CD14-positive monocyte (primary cell): Measurements from ENCODE around the gene SNAP29. TPM values are rescaled to one million over a fixed set of nuclear protein-coding genes. Genes with fewer than 3 reads are reported as not detected.
"Not testable (repeated sequence)": the region's sequence is repeated elsewhere in the genome, so short reads cannot be mapped to it uniquely, and the experiment has no call there.

ENCODE experiments used
- DNase-seq, 3 donors: peaks; one replicate each; pipeline ENCODE4 v3.0.0-alpha.2; 2011 to 2022
- H2AFZ ChIP-seq: 2 replicates; pipeline ENCODE4 v1.6.0; 2012; ENCODE audit warnings: mild to moderate bottlenecking, low read depth, low read length, inconsistent platforms; ENCODE audit not compliant: insufficient read depth, poor library complexity, severe bottlenecking
- H3K27ac ChIP-seq, 2 donors: 1 replicate in 1 of 2; 2 replicates in 1 of 2; pipeline ENCODE4 v1.5.1; 2012 to 2013; ENCODE audit warnings: low read length in 2 of 2, control low read depth in 1 of 2, inconsistent platforms in 1 of 2, low read depth in 1 of 2, mild to moderate bottlenecking in 1 of 2
- H3K27me3 ChIP-seq, 2 donors: one replicate each; pipeline versions ENCODE4 v1.6.0 to v1.6.1; 2011 to 2013; ENCODE audit warnings: low read length in 2 of 2; ENCODE audit not compliant: control insufficient read depth in 2 of 2, insufficient read depth in 2 of 2
- H3K36me3 ChIP-seq, 2 donors: replicated peaks in 1 of 2; 1 replicate in 1 of 2; 2 replicates in 1 of 2; pipeline versions ENCODE4 v1.5.1 to v1.6.1; 2012 to 2013; ENCODE audit warnings: low read length in 2 of 2, control low read depth in 1 of 2, inconsistent platforms in 1 of 2, mild to moderate bottlenecking in 1 of 2; ENCODE audit not compliant: insufficient read depth in 2 of 2, control insufficient read depth in 1 of 2
- H3K4me1 ChIP-seq, 2 donors: 1 replicate in 1 of 2; 2 replicates in 1 of 2; pipeline versions ENCODE4 v1.5.1 to v1.6.1; 2012 to 2013; ENCODE audit warnings: low read length in 2 of 2, control low read depth in 1 of 2, inconsistent platforms in 1 of 2, mild to moderate bottlenecking in 1 of 2, moderate library complexity in 1 of 2; ENCODE audit not compliant: insufficient read depth in 2 of 2, control insufficient read depth in 1 of 2
- H3K4me2 ChIP-seq: replicated peaks from 2 replicates; pipeline ENCODE3; 2012; ENCODE audit warnings: low read length, moderate library complexity, mild to moderate bottlenecking; ENCODE audit not compliant: poor library complexity, severe bottlenecking; ENCODE audit errors: extremely low read depth
- H3K4me3 ChIP-seq, 3 experiments: fragments of 200-600 bp in 1 of 3; sonication (generic) in 1 of 3; replicated peaks in 1 of 3; 1 replicate in 2 of 3; 2 replicates in 1 of 3; pipeline ENCODE4 v1.5.1; 2011 to 2013; ENCODE audit warnings: low read length in 3 of 3, mild to moderate bottlenecking in 3 of 3, control low read depth in 2 of 3, low read depth in 2 of 3, inconsistent platforms in 1 of 3, moderate library complexity in 1 of 3
- H3K79me2 ChIP-seq: 2 replicates; pipeline ENCODE4 v1.6.0; 2012; ENCODE audit warnings: mild to moderate bottlenecking, control low read depth, inconsistent platforms, low read length, moderate library complexity; ENCODE audit not compliant: insufficient read depth
- H3K9ac ChIP-seq: 2 replicates; pipeline ENCODE4 v1.6.0; 2017; ENCODE audit warnings: low read length, mild to moderate bottlenecking; ENCODE audit not compliant: insufficient read depth, poor library complexity, severe bottlenecking
- H3K9me3 ChIP-seq, 2 donors: replicated peaks in 1 of 2; 1 replicate in 1 of 2; 2 replicates in 1 of 2; pipeline versions ENCODE4 v1.5.1 to v1.6.1; 2012 to 2013; ENCODE audit warnings: low read length in 2 of 2, control low read depth in 1 of 2; ENCODE audit not compliant: control insufficient read depth in 1 of 2, insufficient read depth in 1 of 2
- H4K20me1 ChIP-seq: 2 replicates; pipeline ENCODE4 v1.6.0; 2012; ENCODE audit warnings: mild to moderate bottlenecking, low read length, control low read depth, moderate library complexity; ENCODE audit not compliant: insufficient read depth
- H3K27ac Mint-ChIP-seq, 7 donors: one replicate each; pipeline ENCODE4 v1.8.0; 2020; ENCODE audit warnings: mild to moderate bottlenecking in 7 of 7, mixed read lengths in 7 of 7, moderate library complexity in 6 of 7, inconsistent platforms in 2 of 7
- H3K27me3 Mint-ChIP-seq, 3 donors: one replicate each; pipeline ENCODE4 v1.8.0; 2021 to 2022; ENCODE audit warnings: low read depth in 3 of 3, mild to moderate bottlenecking in 3 of 3, mixed read lengths in 3 of 3, moderate library complexity in 3 of 3, inconsistent platforms in 1 of 3
- H3K36me3 Mint-ChIP-seq, 2 donors: one replicate each; pipeline ENCODE4 v1.8.0; 2020; ENCODE audit warnings: mixed read lengths in 2 of 2, inconsistent platforms in 1 of 2, mild to moderate bottlenecking in 1 of 2
- H3K4me1 Mint-ChIP-seq: one replicate; pipeline ENCODE4 v1.8.0; 2020; ENCODE audit warnings: mild to moderate bottlenecking, mixed read lengths
- H3K4me3 Mint-ChIP-seq, 2 donors: one replicate each; pipeline ENCODE4 v1.8.0; 2020; ENCODE audit warnings: mild to moderate bottlenecking in 2 of 2, mixed read lengths in 2 of 2, moderate library complexity in 1 of 2
- H3K9me3 Mint-ChIP-seq, 7 donors: one replicate each; pipeline ENCODE4 v1.8.0; 2020 to 2022; ENCODE audit warnings: mixed read lengths in 7 of 7, mild to moderate bottlenecking in 6 of 7, moderate library complexity in 6 of 7, inconsistent platforms in 2 of 7
- CTCF ChIP-seq: fragments of 200-600 bp; IDR thresholded peaks from one replicate; pipeline ENCODE4 v1.8.0; 2022; ENCODE audit warnings: antibody characterized with exemption, mild to moderate bottlenecking
- WGBS: methylation state at CpG from one replicate; pipeline ENCODE4 v1.1.5; 2013; ENCODE audit warnings: missing lambda C conversion rate; ENCODE audit not compliant: insufficient coverage; 5-methylcytosine and 5-hydroxymethylcytosine counted together
- intact Hi-C, 2 donors: fragments of 100-400 bp; cut with micrococcal nuclease; formaldehyde crosslinking; loops; one replicate each; pipeline versions ENCODE4 v1.15.0 to v1.15.1; 2023
- polyA plus RNA-seq, 3 donors: library from polyadenylated mRNA; depleted of rRNA in 1 of 3; unstranded in 2 of 3; stranded (reverse) in 1 of 3; fragments of 300-500 nt in 2 of 3; fragments of >200 nt in 1 of 3; fragmentation: Illumina TruSeq in 2 of 3; gene quantifications; 1 replicate in 2 of 3; 2 replicates in 1 of 3; pipeline ENCODE4 v1.2.3, GENCODE V29; 2012 to 2021

The SNAP29 gene
- polyA plus RNA-seq, 3 donors, result 22.3 to 32.8 (median 28.9) TPM

GRCh38 chr22:20937794-20938671 lies 79.2 kb downstream of the SNAP29 start:
- Histone ChIP-seq H3K9ac (no peak overlapping the region), H3K9me3 (no peaks in the 10 kb centered on the region), H3K4me1 (no peaks in the 10 kb centered on the region), H3K4me3 (no peak overlapping the region), H2AFZ (no peak overlapping the region), H4K20me1 (peaks cover 98% of the 10 kb centered on the region), H3K36me3 (peaks cover 22 to 64% of the 10 kb centered on the region in 2 donors), H3K27ac (peak overlapping the region in 1 of 2 donors; percentile 31), H3K4me2 (no peak overlapping the region), H3K79me2 (peaks cover 98% of the 10 kb centered on the region), H3K27me3 (no peaks in the 10 kb centered on the region)
- Mint-ChIP-seq H3K27ac (peak overlapping the region in 1 of 7 donors; percentile 26), H3K4me1 (peaks cover 24% of the 10 kb centered on the region), H3K4me3 (no peak overlapping the region), H3K9me3 (no peaks in the 10 kb centered on the region), H3K27me3 (peaks cover 0 to 2% (median 0%) of the 10 kb centered on the region in 3 donors), H3K36me3 (peaks cover 43 to 69% of the 10 kb centered on the region in 2 donors)
- intact Hi-C loops, result no loop called here
- WGBS, result 100% methylated on average over 2 of the region's 8 CpGs
- no peak for DNase-seq
- TF ChIP-seq CTCF, result no peak

- H3K4me2 ChIP-seq, H3K27ac ChIP-seq, H3K9me3 ChIP-seq, H3K27me3 Mint-ChIP-seq, H3K4me3 ChIP-seq, H3K9ac ChIP-seq, H3K4me1 ChIP-seq, H3K27me3 ChIP-seq, DNase-seq, intact Hi-C loops, H3K4me3 Mint-ChIP-seq, H2AFZ ChIP-seq, H3K9me3 Mint-ChIP-seq: not testable (repeated sequence)
- peaks cover 98% of the 10 kb centered on the region for H3K79me2 ChIP-seq
- WGBS, result 100% methylated on average over 1 of the region's 14 CpGs
- peaks cover 14 to 50% of the 10 kb centered on the region in 2 donors for H3K36me3 ChIP-seq
- Mint-ChIP-seq H3K27ac (peak overlapping the region in 3 of 7 donors; percentile 20 to 32 (median 30)), H3K4me1 (peaks cover 29% of the 10 kb centered on the region), H3K36me3 (peaks cover 33 to 56% of the 10 kb centered on the region in 2 donors)
- peaks cover 98% of the 10 kb centered on the region for H4K20me1 ChIP-seq
Observed at GRCh38 chr22:20939457-20940185, 80.8 kb downstream of the SNAP29 start.
